CD14-positive monocyte (primary cell): ENCODE data around the gene BICD1. TPM values are rescaled to one million over a fixed set of nuclear protein-coding genes. Genes with fewer than 3 reads are reported as not detected.

ENCODE experiments used
- DNase-seq, 3 donors: peaks; one replicate each; pipeline ENCODE4 v3.0.0-alpha.2; 2011 to 2022
- H2AFZ ChIP-seq: 2 replicates; pipeline ENCODE4 v1.6.0; 2012; ENCODE audit warnings: mild to moderate bottlenecking, low read depth, low read length, inconsistent platforms; ENCODE audit not compliant: insufficient read depth, poor library complexity, severe bottlenecking
- H3K27ac ChIP-seq, 2 donors: 1 replicate in 1 of 2; 2 replicates in 1 of 2; pipeline ENCODE4 v1.5.1; 2012 to 2013; ENCODE audit warnings: low read length in 2 of 2, control low read depth in 1 of 2, inconsistent platforms in 1 of 2, low read depth in 1 of 2, mild to moderate bottlenecking in 1 of 2
- H3K27me3 ChIP-seq, 2 donors: one replicate each; pipeline versions ENCODE4 v1.6.0 to v1.6.1; 2011 to 2013; ENCODE audit warnings: low read length in 2 of 2; ENCODE audit not compliant: control insufficient read depth in 2 of 2, insufficient read depth in 2 of 2
- H3K36me3 ChIP-seq, 2 donors: replicated peaks in 1 of 2; 1 replicate in 1 of 2; 2 replicates in 1 of 2; pipeline versions ENCODE4 v1.5.1 to v1.6.1; 2012 to 2013; ENCODE audit warnings: low read length in 2 of 2, control low read depth in 1 of 2, inconsistent platforms in 1 of 2, mild to moderate bottlenecking in 1 of 2; ENCODE audit not compliant: insufficient read depth in 2 of 2, control insufficient read depth in 1 of 2
- H3K4me1 ChIP-seq, 2 donors: 1 replicate in 1 of 2; 2 replicates in 1 of 2; pipeline versions ENCODE4 v1.5.1 to v1.6.1; 2012 to 2013; ENCODE audit warnings: low read length in 2 of 2, control low read depth in 1 of 2, inconsistent platforms in 1 of 2, mild to moderate bottlenecking in 1 of 2, moderate library complexity in 1 of 2; ENCODE audit not compliant: insufficient read depth in 2 of 2, control insufficient read depth in 1 of 2
- H3K4me2 ChIP-seq: replicated peaks from 2 replicates; pipeline ENCODE3; 2012; ENCODE audit warnings: low read length, moderate library complexity, mild to moderate bottlenecking; ENCODE audit not compliant: poor library complexity, severe bottlenecking; ENCODE audit errors: extremely low read depth
- H3K4me3 ChIP-seq, 3 experiments: fragments of 200-600 bp in 1 of 3; sonication (generic) in 1 of 3; replicated peaks in 1 of 3; 1 replicate in 2 of 3; 2 replicates in 1 of 3; pipeline ENCODE4 v1.5.1; 2011 to 2013; ENCODE audit warnings: low read length in 3 of 3, mild to moderate bottlenecking in 3 of 3, control low read depth in 2 of 3, low read depth in 2 of 3, inconsistent platforms in 1 of 3, moderate library complexity in 1 of 3
- H3K79me2 ChIP-seq: 2 replicates; pipeline ENCODE4 v1.6.0; 2012; ENCODE audit warnings: mild to moderate bottlenecking, control low read depth, inconsistent platforms, low read length, moderate library complexity; ENCODE audit not compliant: insufficient read depth
- H3K9ac ChIP-seq: 2 replicates; pipeline ENCODE4 v1.6.0; 2017; ENCODE audit warnings: low read length, mild to moderate bottlenecking; ENCODE audit not compliant: insufficient read depth, poor library complexity, severe bottlenecking
- H3K9me3 ChIP-seq, 2 donors: replicated peaks in 1 of 2; 1 replicate in 1 of 2; 2 replicates in 1 of 2; pipeline versions ENCODE4 v1.5.1 to v1.6.1; 2012 to 2013; ENCODE audit warnings: low read length in 2 of 2, control low read depth in 1 of 2; ENCODE audit not compliant: control insufficient read depth in 1 of 2, insufficient read depth in 1 of 2
- H4K20me1 ChIP-seq: 2 replicates; pipeline ENCODE4 v1.6.0; 2012; ENCODE audit warnings: mild to moderate bottlenecking, low read length, control low read depth, moderate library complexity; ENCODE audit not compliant: insufficient read depth
- H3K27ac Mint-ChIP-seq, 7 donors: one replicate each; pipeline ENCODE4 v1.8.0; 2020; ENCODE audit warnings: mild to moderate bottlenecking in 7 of 7, mixed read lengths in 7 of 7, moderate library complexity in 6 of 7, inconsistent platforms in 2 of 7
- H3K27me3 Mint-ChIP-seq, 3 donors: one replicate each; pipeline ENCODE4 v1.8.0; 2021 to 2022; ENCODE audit warnings: low read depth in 3 of 3, mild to moderate bottlenecking in 3 of 3, mixed read lengths in 3 of 3, moderate library complexity in 3 of 3, inconsistent platforms in 1 of 3
- H3K36me3 Mint-ChIP-seq, 2 donors: one replicate each; pipeline ENCODE4 v1.8.0; 2020; ENCODE audit warnings: mixed read lengths in 2 of 2, inconsistent platforms in 1 of 2, mild to moderate bottlenecking in 1 of 2
- H3K4me1 Mint-ChIP-seq: one replicate; pipeline ENCODE4 v1.8.0; 2020; ENCODE audit warnings: mild to moderate bottlenecking, mixed read lengths
- H3K4me3 Mint-ChIP-seq, 2 donors: one replicate each; pipeline ENCODE4 v1.8.0; 2020; ENCODE audit warnings: mild to moderate bottlenecking in 2 of 2, mixed read lengths in 2 of 2, moderate library complexity in 1 of 2
- H3K9me3 Mint-ChIP-seq, 7 donors: one replicate each; pipeline ENCODE4 v1.8.0; 2020 to 2022; ENCODE audit warnings: mixed read lengths in 7 of 7, mild to moderate bottlenecking in 6 of 7, moderate library complexity in 6 of 7, inconsistent platforms in 2 of 7
- CTCF ChIP-seq: fragments of 200-600 bp; IDR thresholded peaks from one replicate; pipeline ENCODE4 v1.8.0; 2022; ENCODE audit warnings: antibody characterized with exemption, mild to moderate bottlenecking
- WGBS: methylation state at CpG from one replicate; pipeline ENCODE4 v1.1.5; 2013; ENCODE audit warnings: missing lambda C conversion rate; ENCODE audit not compliant: insufficient coverage; 5-methylcytosine and 5-hydroxymethylcytosine counted together
- intact Hi-C, 2 donors: fragments of 100-400 bp; cut with micrococcal nuclease; formaldehyde crosslinking; loops; one replicate each; pipeline versions ENCODE4 v1.15.0 to v1.15.1; 2023
- polyA plus RNA-seq, 3 donors: library from polyadenylated mRNA; depleted of rRNA in 1 of 3; unstranded in 2 of 3; stranded (reverse) in 1 of 3; fragments of 300-500 nt in 2 of 3; fragments of >200 nt in 1 of 3; fragmentation: Illumina TruSeq in 2 of 3; gene quantifications; 1 replicate in 2 of 3; 2 replicates in 1 of 3; pipeline ENCODE4 v1.2.3, GENCODE V29; 2012 to 2021

Gene BICD1
- polyA plus RNA-seq, 3 donors, result 0.55 to 2.1 (median 1.6) TPM

GRCh38 chr12:32407795-32408194, 301.1 kb downstream of the BICD1 start:
- Mint-ChIP-seq H3K36me3 (no peaks in the 10 kb centered on the region), H3K4me1 (peaks cover 30% of the 10 kb centered on the region), H3K27me3 (peaks cover 0 to 5% (median 0%) of the 10 kb centered on the region in 3 donors), H3K27ac (no peak overlapping the region), H3K4me3 (no peak overlapping the region), H3K9me3 (peaks cover 0 to 2% (median 0%) of the 10 kb centered on the region in 7 donors)
- Histone ChIP-seq H3K9ac (no peak overlapping the region), H3K4me3 (no peak overlapping the region), H3K27me3 (no peaks in the 10 kb centered on the region), H4K20me1 (no peaks in the 10 kb centered on the region), H3K4me1 (peaks cover 13 to 35% of the 10 kb centered on the region in 2 donors), H3K27ac (no peak overlapping the region), H3K79me2 (no peaks in the 10 kb centered on the region), H3K4me2 (no peak overlapping the region), H2AFZ (no peak overlapping the region), H3K9me3 (no peaks in the 10 kb centered on the region), H3K36me3 (no peaks in the 10 kb centered on the region)
- no peak for DNase-seq
- no CpG with 5 or more reads among the region's 3 CpGs for WGBS
- intact Hi-C loops, result no loop called here
- no peak for TF ChIP-seq CTCF

- WGBS, result 100% methylated on average over 1 of the region's 3 CpGs
- Histone ChIP-seq H3K79me2 (no peaks in the 10 kb centered on the region), H4K20me1 (no peaks in the 10 kb centered on the region), H3K27me3 (no peaks in the 10 kb centered on the region), H2AFZ (no peak overlapping the region), H3K27ac (no peak overlapping the region), H3K4me1 (no peaks in the 10 kb centered on the region), H3K9me3 (no peaks in the 10 kb centered on the region), H3K9ac (no peak overlapping the region), H3K4me3 (no peak overlapping the region), H3K36me3 (no peaks in the 10 kb centered on the region), H3K4me2 (no peak overlapping the region)
- DNase-seq, result no peak
- Mint-ChIP-seq H3K4me3 (no peak overlapping the region), H3K36me3 (no peaks in the 10 kb centered on the region), H3K9me3 (peaks cover 0 to 3% (median 0%) of the 10 kb centered on the region in 7 donors), H3K4me1 (peaks cover 4% of the 10 kb centered on the region), H3K27me3 (peaks cover 0 to 2% (median 2%) of the 10 kb centered on the region in 3 donors), H3K27ac (no peak overlapping the region)
- TF ChIP-seq CTCF, result no peak
- intact Hi-C loops, result no loop called here
These were observed 306.8 kb downstream of the BICD1 start for GRCh38 chr12:32413412-32413811.
